Adrenal gland (tissue), 5 donors: ENCODE data around the gene TMEM141.

ENCODE experiments used
- CTCF ChIP-seq, 6 experiments: fragments of 450-650 bp in 4 of 6; fragments of 200-600 bp in 2 of 6; sonication (generic) in 1 of 6; IDR thresholded peaks; 1 replicate in 5 of 6; 2 replicates in 1 of 6; pipeline versions ENCODE4 v1.5.1 to v1.8.0; 2016 to 2021; ENCODE audit warnings: antibody characterized with exemption in 6 of 6, mild to moderate bottlenecking in 2 of 6, moderate library complexity in 1 of 6
- POLR2A ChIP-seq, 2 donors: fragments of 450-650 bp; IDR thresholded peaks; one replicate each; pipeline ENCODE4 v1.6.1; 2017; ENCODE audit warnings: antibody characterized with exemption in 2 of 2, mild to moderate bottlenecking in 2 of 2, moderate library complexity in 1 of 2
- donor health status: DM: no; HTN: no; CAD: no.

- no peak for TF ChIP-seq POLR2A (IDR thresholded peaks at IDR 0.05)
- TF ChIP-seq CTCF (IDR thresholded peaks at IDR 0.05): no peak
These were observed 32.1 kb upstream of the TMEM141 start for GRCh38 chr9:136759001-136759400.
